GM13977 (cell line): ENCODE data around the gene GRAMD2A.

ENCODE experiments used
- DNase-seq: peaks from one replicate; pipeline ENCODE4 v3.0.0; 2012; ENCODE audit warnings: low spot score
- CTCF ChIP-seq: IDR thresholded peaks from 2 replicates; pipeline ENCODE4 v1.5.1; 2012; ENCODE audit warnings: mild to moderate bottlenecking, control low read depth; ENCODE audit not compliant: insufficient read depth; ENCODE audit errors: extremely low read depth, missing control alignments
- in situ Hi-C: fragments of 300-500 bp; cut with MboI; formaldehyde crosslinking; loops from one replicate; pipeline ENCODE4 v1.12.0; 2022; ENCODE audit warnings: low sequenced_read_pairs, low pct_unique_long_range_greater_than_20kb, mixed read lengths, inconsistent platforms; ENCODE audit not compliant: unreplicated experiment

GRAMD2A gene

GRCh38 chr15:72217216-72217615 is 19.6 kb upstream of the GRAMD2A start:
- no peak for DNase-seq
- in situ Hi-C loops, result no loop called here
- TF ChIP-seq CTCF, result no peak

GRCh38 chr15:72216079-72216478 is 18.5 kb upstream of the GRAMD2A start:
- in situ Hi-C loops, result no loop called here
- DNase-seq, result no peak
- no peak for TF ChIP-seq CTCF

GRCh38 chr15:72207558-72208085 is 10.0 kb upstream of the GRAMD2A start:
- in situ Hi-C loops, result no loop called here
- no peak for DNase-seq
- no peak for TF ChIP-seq CTCF

- no peak for TF ChIP-seq CTCF
- DNase-seq, result no peak
- in situ Hi-C loops, result no loop called here
Measured at GRCh38 chr15:72206677-72207000, 9.1 kb upstream of the GRAMD2A start.

- no peak for TF ChIP-seq CTCF
- in situ Hi-C loops, result no loop called here
- DNase-seq, result no peak
Measured at GRCh38 chr15:72205896-72206676, 8.5 kb upstream of the GRAMD2A start.

GRCh38 chr15:72205273-72205672 is 7.7 kb upstream of the GRAMD2A start:
- in situ Hi-C loops, result no loop called here
- no peak for TF ChIP-seq CTCF
- DNase-seq, result no peak

GRCh38 chr15:72203507-72203837 is 5.9 kb upstream of the GRAMD2A start:
- no peak for TF ChIP-seq CTCF
- in situ Hi-C loops, result no loop called here
- DNase-seq, result no peak
